Spleen (tissue), 7 donors: Measurements from ENCODE around the gene KCNH4.

Experiments
- CTCF ChIP-seq, 11 experiments: fragments of 200-600 bp in 7 of 11; fragments of 450-650 bp in 4 of 11; sonication (generic) in 4 of 11; IDR thresholded peaks in 8 of 11; conservative IDR thresholded peaks in 3 of 11; 1 replicate in 7 of 11; 2 replicates in 4 of 11; pipeline versions ENCODE4 v1.4.0 to v1.8.0; 2016 to 2021; ENCODE audit warnings: antibody characterized with exemption in 11 of 11, inconsistent platforms in 4 of 11, mild to moderate bottlenecking in 1 of 11
- POLR2AphosphoS5 ChIP-seq, 3 donors: sonication (generic); formaldehyde crosslinking; IDR thresholded peaks; one replicate each; pipeline ENCODE4 v1.5.1; 2017; ENCODE audit warnings: antibody characterized with exemption in 3 of 3
- donor health status: DM: no; HTN: no; CAD: no; lungs with moderate emphysema.
- donor health status: DM: no; HTN: no; CAD: no.
- donor health status: DM: no; HTN: no; CAD: no.

GRCh38 chr17:42127414-42127813 is 53.5 kb downstream of the KCNH4 start:
- TF ChIP-seq CTCF (IDR thresholded peaks at IDR 0.05 in 8 of 11, conservative IDR thresholded peaks at IDR 0.05 in 3 of 11), result no peak
- no peak for TF ChIP-seq POLR2AphosphoS5 (IDR thresholded peaks at IDR 0.05)
